H1 (cell line): ENCODE data around the gene PPP2R2C. TPM values are rescaled to one million over a fixed set of nuclear protein-coding genes. Genes with fewer than 3 reads are reported as not detected.

ENCODE experiments used
- BRCA1 ChIP-seq: IDR thresholded peaks from 2 replicates; pipeline ENCODE4 v1.6.1; 2012; ENCODE audit warnings: low read depth, low read length, improper control_type of control experiment
- CBX5 ChIP-seq: fragments of 300-800, 300-1000 bp; sonication (generic); IDR thresholded peaks from 2 replicates; pipeline ENCODE4 v1.7.1; 2016; ENCODE audit warnings: antibody characterized with exemption, low read length, low read depth
- CHD1 ChIP-seq: IDR thresholded peaks from 2 replicates; pipeline ENCODE4 v1.6.1; 2012; ENCODE audit warnings: low read depth, low read length, improper control_type of control experiment
- RFX5 ChIP-seq: IDR thresholded peaks from 2 replicates; pipeline ENCODE4 v1.6.1; 2011; ENCODE audit warnings: low read depth, low read length, improper control_type of control experiment, borderline replicate concordance
- TAF7 ChIP-seq: optimal IDR thresholded peaks from 2 replicates; pipeline ENCODE3; 2011; ENCODE audit warnings: low read depth, mild to moderate bottlenecking, inconsistent platforms, low read length, moderate library complexity, borderline replicate concordance
- TCF12 ChIP-seq: IDR thresholded peaks from 2 replicates; pipeline ENCODE4 v1.6.1; 2011; ENCODE audit warnings: low read depth, mild to moderate bottlenecking, low read length
- polyA plus RNA-seq, 7 experiments: library from polyadenylated mRNA; depleted of rRNA in 3 of 7; stranded (reverse) in 5 of 7; unstranded in 2 of 7; fragments of >200 nt in 5 of 7; fragments of 200-250 nt in 2 of 7; gene quantifications; 1 replicate in 5 of 7; 2 replicates in 1 of 7; 4 replicates in 1 of 7; pipeline versions ENCODE4 v1.2.1 to v1.2.3, GENCODE V29; 2011 to 2013; ENCODE audit warnings: missing spikeins in 2 of 7, mixed read lengths in 2 of 7
- total RNA-seq: library from RNA; stranded (reverse); fragmentation: NEBNext Ultra II Directional; extraction: Animal tissue kit (Norgen Biotek cat#: 25700); gene quantifications from 2 replicates; pipeline ENCODE4 v1.2.1, GENCODE V29; 2021
- TF ChIP-seq, protein P1 (sequence below): fragments of 300-600 bp; sonication (generic); IDR thresholded peaks from 2 replicates; pipeline ENCODE4 v1.7.1; 2012; ENCODE audit warnings: low read length, moderate library complexity, mild to moderate bottlenecking, inconsistent platforms; ENCODE audit not compliant: insufficient replicate concordance
- TF ChIP-seq, protein P2 (sequence below): IDR thresholded peaks from 2 replicates; pipeline ENCODE4 v1.6.1; 2012; ENCODE audit warnings: inconsistent platforms

Gene PPP2R2C
- total and polyA plus RNA-seq, 2 of the 8 experiments (the other 6 are each of a cell fraction or from before 2014, with no cell fraction given): 6.4 TPM

DNA sequence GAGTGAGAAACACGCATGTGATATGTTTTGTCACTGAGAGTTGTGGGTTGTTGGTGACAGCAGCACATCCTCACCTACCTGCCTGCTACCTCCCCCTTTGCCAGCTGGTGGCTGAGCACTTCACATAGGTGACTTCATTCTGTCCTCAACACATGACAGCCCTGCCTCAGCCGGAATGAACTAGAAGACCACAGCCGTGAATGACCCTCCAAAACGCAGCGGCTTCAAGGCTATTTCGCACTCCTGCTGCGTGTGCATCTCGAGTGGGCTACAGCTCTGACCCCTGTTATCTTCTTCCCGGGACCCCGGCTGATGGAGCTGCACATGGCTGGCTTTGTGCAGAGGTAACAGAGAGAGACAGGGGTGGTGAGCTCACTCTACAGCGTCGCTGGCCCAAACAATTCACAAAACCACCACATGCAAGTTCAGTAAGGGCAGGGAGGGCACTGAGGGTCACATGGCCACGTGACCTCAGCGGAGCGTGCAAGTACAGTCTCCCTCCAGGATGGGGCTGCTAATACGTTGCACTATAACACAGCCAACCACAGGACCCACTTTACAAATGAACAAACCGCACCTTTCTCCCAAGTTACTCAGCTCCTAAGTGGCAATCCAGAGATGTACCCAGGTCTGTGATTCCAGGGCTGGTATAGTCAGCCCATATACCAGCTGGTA lies 6.3 kb upstream of the PPP2R2C start (continued):
- TF ChIP-seq, protein P1, sequence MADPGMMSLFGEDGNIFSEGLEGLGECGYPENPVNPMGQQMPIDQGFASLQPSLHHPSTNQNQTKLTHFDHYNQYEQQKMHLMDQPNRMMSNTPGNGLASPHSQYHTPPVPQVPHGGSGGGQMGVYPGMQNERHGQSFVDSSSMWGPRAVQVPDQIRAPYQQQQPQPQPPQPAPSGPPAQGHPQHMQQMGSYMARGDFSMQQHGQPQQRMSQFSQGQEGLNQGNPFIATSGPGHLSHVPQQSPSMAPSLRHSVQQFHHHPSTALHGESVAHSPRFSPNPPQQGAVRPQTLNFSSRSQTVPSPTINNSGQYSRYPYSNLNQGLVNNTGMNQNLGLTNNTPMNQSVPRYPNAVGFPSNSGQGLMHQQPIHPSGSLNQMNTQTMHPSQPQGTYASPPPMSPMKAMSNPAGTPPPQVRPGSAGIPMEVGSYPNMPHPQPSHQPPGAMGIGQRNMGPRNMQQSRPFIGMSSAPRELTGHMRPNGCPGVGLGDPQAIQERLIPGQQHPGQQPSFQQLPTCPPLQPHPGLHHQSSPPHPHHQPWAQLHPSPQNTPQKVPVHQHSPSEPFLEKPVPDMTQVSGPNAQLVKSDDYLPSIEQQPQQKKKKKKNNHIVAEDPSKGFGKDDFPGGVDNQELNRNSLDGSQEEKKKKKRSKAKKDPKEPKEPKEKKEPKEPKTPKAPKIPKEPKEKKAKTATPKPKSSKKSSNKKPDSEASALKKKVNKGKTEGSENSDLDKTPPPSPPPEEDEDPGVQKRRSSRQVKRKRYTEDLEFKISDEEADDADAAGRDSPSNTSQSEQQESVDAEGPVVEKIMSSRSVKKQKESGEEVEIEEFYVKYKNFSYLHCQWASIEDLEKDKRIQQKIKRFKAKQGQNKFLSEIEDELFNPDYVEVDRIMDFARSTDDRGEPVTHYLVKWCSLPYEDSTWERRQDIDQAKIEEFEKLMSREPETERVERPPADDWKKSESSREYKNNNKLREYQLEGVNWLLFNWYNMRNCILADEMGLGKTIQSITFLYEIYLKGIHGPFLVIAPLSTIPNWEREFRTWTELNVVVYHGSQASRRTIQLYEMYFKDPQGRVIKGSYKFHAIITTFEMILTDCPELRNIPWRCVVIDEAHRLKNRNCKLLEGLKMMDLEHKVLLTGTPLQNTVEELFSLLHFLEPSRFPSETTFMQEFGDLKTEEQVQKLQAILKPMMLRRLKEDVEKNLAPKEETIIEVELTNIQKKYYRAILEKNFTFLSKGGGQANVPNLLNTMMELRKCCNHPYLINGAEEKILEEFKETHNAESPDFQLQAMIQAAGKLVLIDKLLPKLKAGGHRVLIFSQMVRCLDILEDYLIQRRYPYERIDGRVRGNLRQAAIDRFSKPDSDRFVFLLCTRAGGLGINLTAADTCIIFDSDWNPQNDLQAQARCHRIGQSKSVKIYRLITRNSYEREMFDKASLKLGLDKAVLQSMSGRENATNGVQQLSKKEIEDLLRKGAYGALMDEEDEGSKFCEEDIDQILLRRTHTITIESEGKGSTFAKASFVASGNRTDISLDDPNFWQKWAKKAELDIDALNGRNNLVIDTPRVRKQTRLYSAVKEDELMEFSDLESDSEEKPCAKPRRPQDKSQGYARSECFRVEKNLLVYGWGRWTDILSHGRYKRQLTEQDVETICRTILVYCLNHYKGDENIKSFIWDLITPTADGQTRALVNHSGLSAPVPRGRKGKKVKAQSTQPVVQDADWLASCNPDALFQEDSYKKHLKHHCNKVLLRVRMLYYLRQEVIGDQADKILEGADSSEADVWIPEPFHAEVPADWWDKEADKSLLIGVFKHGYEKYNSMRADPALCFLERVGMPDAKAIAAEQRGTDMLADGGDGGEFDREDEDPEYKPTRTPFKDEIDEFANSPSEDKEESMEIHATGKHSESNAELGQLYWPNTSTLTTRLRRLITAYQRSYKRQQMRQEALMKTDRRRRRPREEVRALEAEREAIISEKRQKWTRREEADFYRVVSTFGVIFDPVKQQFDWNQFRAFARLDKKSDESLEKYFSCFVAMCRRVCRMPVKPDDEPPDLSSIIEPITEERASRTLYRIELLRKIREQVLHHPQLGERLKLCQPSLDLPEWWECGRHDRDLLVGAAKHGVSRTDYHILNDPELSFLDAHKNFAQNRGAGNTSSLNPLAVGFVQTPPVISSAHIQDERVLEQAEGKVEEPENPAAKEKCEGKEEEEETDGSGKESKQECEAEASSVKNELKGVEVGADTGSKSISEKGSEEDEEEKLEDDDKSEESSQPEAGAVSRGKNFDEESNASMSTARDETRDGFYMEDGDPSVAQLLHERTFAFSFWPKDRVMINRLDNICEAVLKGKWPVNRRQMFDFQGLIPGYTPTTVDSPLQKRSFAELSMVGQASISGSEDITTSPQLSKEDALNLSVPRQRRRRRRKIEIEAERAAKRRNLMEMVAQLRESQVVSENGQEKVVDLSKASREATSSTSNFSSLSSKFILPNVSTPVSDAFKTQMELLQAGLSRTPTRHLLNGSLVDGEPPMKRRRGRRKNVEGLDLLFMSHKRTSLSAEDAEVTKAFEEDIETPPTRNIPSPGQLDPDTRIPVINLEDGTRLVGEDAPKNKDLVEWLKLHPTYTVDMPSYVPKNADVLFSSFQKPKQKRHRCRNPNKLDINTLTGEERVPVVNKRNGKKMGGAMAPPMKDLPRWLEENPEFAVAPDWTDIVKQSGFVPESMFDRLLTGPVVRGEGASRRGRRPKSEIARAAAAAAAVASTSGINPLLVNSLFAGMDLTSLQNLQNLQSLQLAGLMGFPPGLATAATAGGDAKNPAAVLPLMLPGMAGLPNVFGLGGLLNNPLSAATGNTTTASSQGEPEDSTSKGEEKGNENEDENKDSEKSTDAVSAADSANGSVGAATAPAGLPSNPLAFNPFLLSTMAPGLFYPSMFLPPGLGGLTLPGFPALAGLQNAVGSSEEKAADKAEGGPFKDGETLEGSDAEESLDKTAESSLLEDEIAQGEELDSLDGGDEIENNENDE: no peak
- no peak for TF ChIP-seq BRCA1
- no peak for TF ChIP-seq RFX5
- TF ChIP-seq, protein P2, sequence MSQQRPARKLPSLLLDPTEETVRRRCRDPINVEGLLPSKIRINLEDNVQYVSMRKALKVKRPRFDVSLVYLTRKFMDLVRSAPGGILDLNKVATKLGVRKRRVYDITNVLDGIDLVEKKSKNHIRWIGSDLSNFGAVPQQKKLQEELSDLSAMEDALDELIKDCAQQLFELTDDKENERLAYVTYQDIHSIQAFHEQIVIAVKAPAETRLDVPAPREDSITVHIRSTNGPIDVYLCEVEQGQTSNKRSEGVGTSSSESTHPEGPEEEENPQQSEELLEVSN: no peak
- TF ChIP-seq CBX5: no peak
- no peak for TF ChIP-seq CHD1
- TF ChIP-seq TAF7: no peak
- no peak for TF ChIP-seq TCF12
